Measurements from ENCODE around the gene ZNF862.

- TF ChIP-seq POLR2A (IDR thresholded peaks at IDR 0.05) (no peak), CTCF (IDR thresholded peaks at IDR 0.05) (no peak), POLR2AphosphoS5 (IDR thresholded peaks at IDR 0.05) (no peak), EP300 (IDR thresholded peaks at IDR 0.05) (no peak)
Observed at GRCh38 chr7:149859876-149860275, 21.7 kb downstream of the ZNF862 start.

All from stomach (tissue), 4 donors.